GM19324 (cell line): ENCODE results near the gene TSSK6.

Source experiments
- ATAC-seq: cut with Tn5 transposase; IDR thresholded peaks from one replicate; pipeline ENCODE4 v1.9.1; 2021; ENCODE audit warnings: mild to moderate bottlenecking, moderate library complexity; ENCODE audit not compliant: unreplicated experiment, low FRiP score

TSSK6 gene

DNA sequence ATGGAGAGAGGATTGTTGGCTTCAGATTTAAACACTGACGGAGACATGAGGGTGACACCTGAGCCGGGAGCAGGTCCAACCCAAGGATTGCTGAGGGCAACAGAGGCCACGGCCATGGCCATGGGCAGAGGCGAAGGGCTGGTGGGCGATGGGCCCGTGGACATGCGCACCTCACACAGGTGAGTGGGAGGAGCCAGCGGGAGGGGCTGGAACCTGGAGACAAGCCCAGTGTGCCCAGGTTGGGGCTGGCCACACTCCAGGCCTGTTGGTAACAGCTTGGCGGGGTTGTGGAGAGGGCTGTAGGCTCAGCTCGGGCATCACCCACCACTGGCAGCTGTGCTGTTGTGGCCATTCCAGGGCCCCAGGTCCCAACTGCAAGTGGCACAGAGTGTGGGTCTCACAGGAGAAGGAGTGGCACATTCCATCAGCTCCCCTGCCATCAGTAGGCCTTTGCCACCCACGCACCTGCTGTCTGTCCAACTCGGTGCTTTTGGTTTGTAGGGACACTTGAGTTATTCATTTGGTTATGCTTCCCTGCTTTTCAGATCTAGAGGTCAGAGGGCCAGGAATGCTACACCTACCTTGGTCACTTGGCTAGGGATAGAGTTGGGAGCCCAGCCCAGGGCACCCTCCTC lies 49.8 kb downstream of the TSSK6 start:
- ATAC-seq = no peak

- ATAC-seq = no peak
These were observed 50.8 kb downstream of the TSSK6 start for GRCh38 chr19:19464339-19465098.
